SK-MEL-5 (cell line): Measurements from ENCODE around the gene OR1M1. TPM values are rescaled to one million over a fixed set of nuclear protein-coding genes. Genes with fewer than 3 reads are reported as not detected.
"Not testable (repeated sequence)": the region's sequence is repeated elsewhere in the genome, so short reads cannot be mapped to it uniquely, and the experiment has no call there.

ENCODE experiments used
- DNase-seq: peaks from one replicate; pipeline ENCODE4 v3.0.0-alpha.2; 2016; ENCODE audit warnings: low read depth, low spot score
- in situ Hi-C: cut with HindIII; loops from 2 replicates; pipeline ENCODE4 v1.10.0; 2016; ENCODE audit warnings: low sequenced_read_pairs, high pct_unique_total_duplicates, low pct_unique_long_range_greater_than_20kb
- total RNA-seq: library from RNA; depleted of rRNA; stranded (reverse); fragments of >200 nt; shearing (Covaris generic); gene quantifications from 2 replicates; pipeline ENCODE4 v1.2.3, GENCODE V29; 2014

OR1M1 gene
- total RNA-seq, 1 experiment from 2014 or later: not detected

- no peak for DNase-seq
- in situ Hi-C loops: no loop called here
Observed at GRCh38 chr19:9065457-9066014, 21.3 kb upstream of the OR1M1 start.

DNA sequence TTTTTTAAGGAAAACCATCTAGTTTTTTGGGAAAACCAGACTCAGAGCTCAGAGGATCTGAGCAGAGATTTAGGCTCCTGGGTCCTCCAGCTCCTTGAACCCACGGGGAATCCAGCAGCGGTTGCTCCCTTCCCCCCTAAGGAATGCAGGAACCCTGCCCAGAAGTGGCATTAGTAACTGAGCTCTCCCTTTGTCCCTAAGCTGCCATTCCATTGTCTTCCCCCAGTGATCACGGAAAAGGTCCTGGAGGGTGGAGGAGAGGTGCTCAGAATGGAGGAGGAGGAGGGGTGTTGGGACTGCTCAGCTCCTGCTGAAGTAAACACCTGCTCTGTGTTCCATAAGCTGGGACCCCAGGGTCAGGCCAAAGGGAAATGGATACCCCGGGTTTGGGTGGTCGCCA is 16.8 kb upstream of the OR1M1 start:
- in situ Hi-C loops: no loop called here
- DNase-seq: no peak

- in situ Hi-C loops, DNase-seq: not testable (repeated sequence)
Observed at GRCh38 chr19:9071720-9072119, 15.1 kb upstream of the OR1M1 start.

GRCh38 chr19:9073806-9074205 is 13.1 kb upstream of the OR1M1 start:
- in situ Hi-C loops: no loop called here
- DNase-seq: no peak

- in situ Hi-C loops: no loop called here
Observed at GRCh38 chr19:9075064-9075949, 11.6 kb upstream of the OR1M1 start.

GRCh38 chr19:9076901-9077300 is 10.0 kb upstream of the OR1M1 start:
- in situ Hi-C loops: no loop called here
- no peak for DNase-seq

More at GRCh38 chr19:9075064-9075949, 11.6 kb upstream of the OR1M1 start:
- DNase-seq: peak; percentile 84

DNA sequence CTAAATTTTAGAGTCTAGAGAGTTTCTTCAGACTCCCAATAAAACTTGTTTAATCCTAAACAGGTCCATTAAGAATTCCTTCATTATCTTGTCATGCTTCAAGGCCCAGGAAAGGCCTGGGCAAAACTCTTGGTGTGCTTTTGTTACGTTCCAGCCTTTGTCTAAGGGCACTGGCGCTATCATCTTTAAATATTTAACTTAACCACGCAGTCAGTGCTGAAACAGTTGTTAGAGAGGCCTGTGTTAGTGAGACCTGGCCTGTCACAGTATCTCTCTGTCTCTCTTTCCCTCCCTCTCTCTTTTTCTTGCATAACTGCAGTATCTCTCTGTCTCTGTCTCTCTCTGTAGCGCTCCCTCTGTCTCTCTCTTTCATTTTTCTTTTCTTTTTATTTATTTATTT is 8.2 kb upstream of the OR1M1 start:
- in situ Hi-C loops: no loop called here
- no peak for DNase-seq

- no peak for DNase-seq
Observed at GRCh38 chr19:9107375-9107774, 20.5 kb downstream of the OR1M1 start, which contains the start of gene OR7G2. Gene OR7G2, minus strand, starts transcription at chr19:9107475. Its CDS starts 4,232 bp downstream, at chr19:9103243.

GRCh38 chr19:9109959-9110358 is 23.1 kb downstream of the OR1M1 start:
- no peak for DNase-seq
- in situ Hi-C loops: no loop called here

More at GRCh38 chr19:9107375-9107774, 20.5 kb downstream of the OR1M1 start, which contains the start of gene OR7G2:
- in situ Hi-C loops: no loop called here

DNA sequence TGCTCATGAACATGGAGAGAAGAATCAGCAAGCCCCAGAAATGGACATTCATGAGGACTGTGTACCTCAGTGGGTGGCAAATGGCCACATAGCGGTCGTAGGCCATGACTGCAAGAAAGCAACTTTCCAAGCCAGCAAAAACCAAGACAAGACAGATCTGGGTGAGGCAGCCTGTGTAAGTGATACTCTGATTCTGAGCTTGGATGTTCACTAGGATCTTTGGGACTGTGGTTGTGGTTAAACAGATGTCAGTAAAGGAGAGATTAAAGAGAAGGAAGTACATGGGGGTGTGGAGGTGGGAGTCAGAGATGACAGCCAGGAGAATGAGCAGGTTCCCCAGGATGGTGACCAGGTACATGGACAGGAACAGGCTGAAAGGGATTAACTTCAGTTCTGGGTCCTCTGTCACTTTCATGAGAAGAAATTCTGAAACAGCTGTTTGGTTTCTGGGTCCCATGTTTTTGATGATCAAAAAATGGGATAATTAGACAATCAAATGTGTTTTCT is 28.5 kb downstream of the OR1M1 start, which contains the start of gene OR7G1:
TSS of gene OR7G1 (minus strand) at position 457 of the 507 bp plus-strand sequence. CDS start at position 457, 0 bp downstream.
- in situ Hi-C loops: no loop called here
- DNase-seq: no peak

DNA sequence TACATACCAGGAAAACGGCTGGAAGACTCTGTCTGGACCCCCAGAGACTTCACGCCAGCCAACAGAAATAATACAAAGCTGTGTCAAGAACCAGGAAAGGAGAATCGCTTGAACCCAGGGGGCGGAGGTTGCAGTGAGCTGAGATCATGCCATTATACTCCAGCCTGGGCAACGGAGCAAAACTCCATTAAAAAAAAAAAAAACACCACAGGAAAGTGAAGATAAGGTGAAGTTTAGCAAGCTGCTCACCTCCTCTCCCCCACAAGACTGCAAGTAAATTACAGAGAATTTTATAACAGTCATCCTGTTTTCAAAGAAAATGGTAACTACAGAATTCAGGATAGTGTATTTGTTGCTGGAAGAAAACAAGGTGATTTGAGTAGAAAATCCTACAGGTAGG is 29.7 kb downstream of the OR1M1 start:
- in situ Hi-C loops: no loop called here
- no peak for DNase-seq

DNA sequence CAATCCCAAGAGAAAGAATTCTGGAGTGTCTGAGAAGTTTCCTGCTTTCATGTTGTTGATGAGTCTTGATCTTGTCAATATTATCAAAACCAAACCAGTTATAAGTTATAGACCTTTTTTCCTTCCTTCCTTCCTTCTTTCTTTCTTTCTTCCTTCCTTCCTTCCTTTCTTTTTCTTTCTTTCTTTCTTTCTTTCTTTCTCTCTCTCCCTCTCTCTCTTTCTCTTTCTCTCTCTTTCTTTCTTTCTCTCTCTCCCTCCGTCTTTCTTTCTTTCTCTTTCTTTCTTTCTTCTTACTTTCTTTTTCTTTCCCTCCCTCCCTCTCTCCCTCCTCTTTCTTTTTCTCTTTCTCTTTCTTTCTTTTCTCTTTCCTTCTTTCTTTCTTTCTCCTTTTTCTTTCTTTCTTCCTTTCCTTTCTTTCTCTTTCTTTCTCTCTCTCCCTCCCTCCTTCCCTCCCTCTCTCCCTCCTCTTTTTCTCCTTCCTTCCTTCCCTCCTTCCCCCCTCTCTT is 40.1 kb downstream of the OR1M1 start, which contains the start of gene OR7G3:
TSS of gene OR7G3 (minus strand) at position 51 of the 506 bp plus-strand sequence. CDS start at position 51, 0 bp downstream.
- no peak for DNase-seq
- in situ Hi-C loops: no loop called here

GRCh38 chr19:9128171-9128570 is 41.3 kb downstream of the OR1M1 start:
- in situ Hi-C loops: no loop called here
- DNase-seq: no peak

GRCh38 chr19:9130965-9131364 is 44.1 kb downstream of the OR1M1 start:
- in situ Hi-C loops: no loop called here
- DNase-seq: no peak

DNA sequence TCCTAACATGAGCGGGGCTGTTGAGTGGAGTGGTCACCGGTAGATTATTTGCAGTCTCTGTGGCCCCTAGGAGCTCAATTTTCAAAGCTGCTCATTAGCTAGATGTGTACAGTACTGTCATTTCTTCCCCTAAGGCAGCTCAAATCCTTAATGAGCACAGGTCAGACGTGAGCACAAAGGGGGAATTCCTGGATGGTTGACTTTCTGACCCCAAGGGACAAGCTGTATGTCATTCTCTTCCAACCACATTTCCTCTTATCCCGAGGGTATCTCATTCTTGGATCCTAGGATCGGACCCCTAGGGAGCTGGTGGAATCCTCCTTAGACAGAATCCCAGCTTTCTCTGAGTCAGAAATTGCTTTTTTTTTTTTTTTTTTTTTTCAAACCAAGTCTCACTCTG is 45.6 kb downstream of the OR1M1 start:
- in situ Hi-C loops: no loop called here
- no peak for DNase-seq

DNA sequence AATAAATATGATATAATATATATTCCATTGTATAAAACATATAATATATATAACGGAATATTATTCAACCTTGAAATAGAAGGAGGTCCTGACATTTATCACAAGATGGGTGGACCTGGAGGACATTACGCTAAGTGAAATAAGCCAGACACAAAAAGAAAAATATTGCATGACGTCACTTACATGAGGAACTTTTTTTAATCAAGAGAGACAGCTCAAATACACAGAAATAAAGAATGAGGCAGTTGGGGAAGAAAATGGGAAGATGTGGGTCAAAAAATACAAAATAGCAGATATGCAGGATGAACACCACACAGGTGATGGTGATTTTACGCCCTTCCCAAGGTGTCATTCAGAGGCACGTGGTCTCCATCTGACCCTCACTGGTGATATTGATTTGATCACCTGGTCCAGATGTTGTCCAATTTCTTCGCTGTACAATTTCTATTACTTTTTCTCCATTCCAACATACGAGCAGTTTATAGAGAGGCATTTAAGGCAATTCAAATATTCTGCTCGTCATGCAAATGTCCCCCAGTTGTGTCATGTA is 52.8 kb downstream of the OR1M1 start:
- in situ Hi-C loops: no loop called here
- no peak for DNase-seq

DNA sequence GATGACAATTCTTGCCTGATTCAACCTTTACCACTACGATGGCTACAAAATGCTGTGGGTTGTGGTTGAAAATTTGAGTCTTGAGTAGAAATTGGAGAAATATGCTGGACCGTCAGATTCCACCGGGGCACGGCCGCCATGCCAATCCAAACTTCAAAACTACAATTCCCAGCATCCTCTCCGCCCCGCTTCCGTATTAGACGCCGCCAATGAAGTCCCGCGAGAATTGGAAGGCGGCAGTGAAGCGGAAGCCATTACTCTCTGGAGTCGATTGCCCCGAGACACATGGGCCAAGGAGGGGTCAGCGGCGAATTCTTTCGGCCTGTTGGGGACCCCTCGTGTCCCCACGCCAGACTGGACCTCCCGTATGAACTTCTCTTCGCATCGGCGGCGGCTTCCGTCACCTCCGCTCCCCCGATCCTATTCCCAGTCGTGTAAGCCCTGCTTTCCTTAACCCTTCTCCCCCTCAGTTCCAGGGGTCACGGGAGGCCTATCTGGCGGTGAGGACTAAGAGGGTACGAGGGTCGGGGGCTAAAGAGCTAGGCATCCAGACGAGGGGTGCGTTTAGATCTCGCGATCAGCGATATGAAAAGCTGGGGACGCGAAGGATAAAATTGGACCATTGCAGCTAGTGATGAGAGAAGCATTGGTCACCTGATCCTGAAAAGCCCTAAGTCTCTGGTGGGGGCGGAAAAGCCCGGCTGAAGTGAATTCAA is 53.5 kb downstream of the OR1M1 start, which contains the start of gene ZNF317:
TSS of gene ZNF317 (plus strand) at position 239 of the 716 bp plus-strand sequence. CDS start 15,620 bp downstream, outside the sequence.
- DNase-seq: peak; percentile 91
- in situ Hi-C loops: no loop called here
